Vagina (tissue), 2 donors: ENCODE data around the gene FGF10. TPM values are rescaled to one million over a fixed set of nuclear protein-coding genes. Genes with fewer than 3 reads are reported as not detected.

Experiments used
- DNase-seq, 2 donors: peaks; one replicate each; pipeline ENCODE4 v3.0.0-alpha.2; 2017; ENCODE audit errors: extremely low spot score in 2 of 2
- H3K27ac ChIP-seq: fragments of 200-600 bp; sonication (generic); one replicate; pipeline ENCODE4 v1.5.1; 2019
- H3K27me3 ChIP-seq: fragments of 200-600 bp; sonication (generic); one replicate; pipeline ENCODE4 v1.5.1; 2019
- H3K36me3 ChIP-seq, 2 donors: fragments of 200-600 bp; sonication (generic); one replicate each; pipeline ENCODE4 v1.5.1; 2017 to 2019
- H3K4me1 ChIP-seq: fragments of 200-600 bp; sonication (generic); one replicate; pipeline ENCODE4 v1.5.1; 2019
- H3K4me3 ChIP-seq, 2 donors: fragments of 200-600 bp; sonication (generic); 1 replicate in 1 of 2; 2 replicates in 1 of 2; pipeline ENCODE4 v1.5.1; 2016 to 2019
- H3K9me3 ChIP-seq: fragments of 200-600 bp; sonication (generic); one replicate; pipeline ENCODE4 v1.5.1; 2019
- POLR2A ChIP-seq, 2 donors: fragments of 450-650 bp; IDR thresholded peaks; one replicate each; pipeline ENCODE4 v1.6.1; 2017; ENCODE audit warnings: antibody characterized with exemption in 2 of 2, mild to moderate bottlenecking in 2 of 2, moderate library complexity in 2 of 2
- POLR2AphosphoS5 ChIP-seq, 2 donors: sonication (generic); formaldehyde crosslinking; IDR thresholded peaks; one replicate each; pipeline ENCODE4 v1.9.0; 2017; ENCODE audit warnings: antibody characterized with exemption in 2 of 2, mild to moderate bottlenecking in 2 of 2, low read depth in 1 of 2; ENCODE audit not compliant: insufficient read depth in 1 of 2
- intact Hi-C: fragments of 100-400 bp; cut with DNase I; formaldehyde crosslinking; loops from one replicate; pipeline ENCODE4 v1.15.1; 2023
- total RNA-seq: library from RNA; depleted of rRNA; stranded (reverse); fragments of >200 nt; gene quantifications from one replicate; pipeline ENCODE4 v1.2.3, GENCODE V29; 2016
- TF ChIP-seq, protein P1 (sequence below), 3 experiments: fragments of 450-650 bp in 2 of 3; fragments of 200-600 bp in 1 of 3; sonication (generic) in 1 of 3; IDR thresholded peaks; one replicate each; pipeline ENCODE4 v1.5.1; 2017 to 2019; ENCODE audit warnings: antibody characterized with exemption in 3 of 3, mild to moderate bottlenecking in 2 of 3, moderate library complexity in 2 of 3

FGF10 gene
- total RNA-seq, 1 donor from 2014 or later: 41.3 TPM

DNA sequence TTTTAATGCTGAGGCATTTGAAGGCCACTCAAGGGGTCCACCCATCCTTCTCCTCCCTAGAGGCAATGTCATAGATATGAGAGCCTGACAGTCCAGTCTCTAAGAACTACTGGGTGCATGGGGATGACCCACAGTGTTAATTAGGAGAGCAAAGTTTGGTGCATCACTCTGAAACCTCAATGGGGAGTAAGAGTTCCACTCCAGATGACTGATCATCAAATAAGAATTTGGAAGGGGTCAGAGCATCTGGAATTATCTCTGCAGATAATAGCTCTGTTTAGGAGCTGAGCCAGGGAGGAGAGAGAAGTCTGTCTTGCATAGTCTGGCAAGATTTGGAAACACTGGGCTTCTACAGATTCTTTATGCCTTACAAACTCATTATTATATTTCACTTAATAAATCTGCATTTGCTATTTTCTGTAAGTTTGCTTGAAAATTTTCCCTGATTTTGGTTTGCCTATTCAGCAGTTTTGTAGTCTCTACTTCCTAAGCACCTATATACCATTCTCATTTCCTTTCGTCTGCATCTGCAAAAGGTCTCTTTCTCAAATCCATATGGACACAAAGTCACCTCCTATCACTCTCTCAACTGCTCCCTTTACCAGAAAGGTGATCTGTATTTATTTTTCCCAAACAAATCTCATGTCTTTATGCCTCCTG, 27.7 kb downstream of the FGF10 start:
- intact Hi-C loops: no loop called here
- Histone ChIP-seq H3K9me3 (no peaks in the 10 kb centered on the region), H3K4me3 (no peak overlapping the region), H3K36me3 (no peaks in the 10 kb centered on the region), H3K27ac (no peak overlapping the region), H3K27me3 (no peaks in the 10 kb centered on the region), H3K4me1 (peaks cover 15% of the 10 kb centered on the region)
- DNase-seq: no peak
- no peak for TF ChIP-seq POLR2A (IDR thresholded peaks at IDR 0.05)
- TF ChIP-seq, protein P1, sequence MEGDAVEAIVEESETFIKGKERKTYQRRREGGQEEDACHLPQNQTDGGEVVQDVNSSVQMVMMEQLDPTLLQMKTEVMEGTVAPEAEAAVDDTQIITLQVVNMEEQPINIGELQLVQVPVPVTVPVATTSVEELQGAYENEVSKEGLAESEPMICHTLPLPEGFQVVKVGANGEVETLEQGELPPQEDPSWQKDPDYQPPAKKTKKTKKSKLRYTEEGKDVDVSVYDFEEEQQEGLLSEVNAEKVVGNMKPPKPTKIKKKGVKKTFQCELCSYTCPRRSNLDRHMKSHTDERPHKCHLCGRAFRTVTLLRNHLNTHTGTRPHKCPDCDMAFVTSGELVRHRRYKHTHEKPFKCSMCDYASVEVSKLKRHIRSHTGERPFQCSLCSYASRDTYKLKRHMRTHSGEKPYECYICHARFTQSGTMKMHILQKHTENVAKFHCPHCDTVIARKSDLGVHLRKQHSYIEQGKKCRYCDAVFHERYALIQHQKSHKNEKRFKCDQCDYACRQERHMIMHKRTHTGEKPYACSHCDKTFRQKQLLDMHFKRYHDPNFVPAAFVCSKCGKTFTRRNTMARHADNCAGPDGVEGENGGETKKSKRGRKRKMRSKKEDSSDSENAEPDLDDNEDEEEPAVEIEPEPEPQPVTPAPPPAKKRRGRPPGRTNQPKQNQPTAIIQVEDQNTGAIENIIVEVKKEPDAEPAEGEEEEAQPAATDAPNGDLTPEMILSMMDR (IDR thresholded peaks at IDR 0.05): no peak
- TF ChIP-seq POLR2AphosphoS5 (IDR thresholded peaks at IDR 0.05; ENCODE audit: insufficient read depth in 1 of 2, low read depth in 1 of 2): no peak

DNA sequence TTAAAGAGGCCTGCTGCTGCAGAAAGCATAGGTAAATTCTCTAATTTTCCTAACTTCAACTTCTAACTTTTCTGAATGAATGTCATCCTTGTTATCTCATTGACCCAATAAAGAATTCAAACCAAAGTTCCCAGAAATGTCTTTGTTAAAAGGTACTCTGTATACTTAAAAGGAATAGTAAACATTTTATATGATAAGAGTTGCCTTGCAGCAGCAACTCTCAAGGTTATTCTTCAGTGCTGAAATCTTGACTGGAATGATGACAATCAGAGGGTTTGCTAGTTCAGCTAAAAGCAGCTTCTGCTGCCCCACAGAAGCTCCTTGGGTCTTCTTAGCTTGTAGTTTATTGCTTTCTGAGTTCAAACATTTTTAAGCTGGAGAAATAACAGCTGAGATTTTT, 28.3 kb downstream of the FGF10 start:
- intact Hi-C loops: no loop called here
- no peak overlapping the region for H3K4me3 ChIP-seq
- H3K9me3 ChIP-seq: no peaks in the 10 kb centered on the region
- no peaks in the 10 kb centered on the region for H3K27me3 ChIP-seq
- no peak overlapping the region for H3K27ac ChIP-seq
- no peak for DNase-seq
- TF ChIP-seq POLR2AphosphoS5 (IDR thresholded peaks at IDR 0.05; ENCODE audit: insufficient read depth in 1 of 2, low read depth in 1 of 2): no peak
- TF ChIP-seq, protein P1 (IDR thresholded peaks at IDR 0.05): no peak
- TF ChIP-seq POLR2A (IDR thresholded peaks at IDR 0.05): no peak
- no peaks in the 10 kb centered on the region for H3K36me3 ChIP-seq
- peaks cover 15% of the 10 kb centered on the region for H3K4me1 ChIP-seq

DNA sequence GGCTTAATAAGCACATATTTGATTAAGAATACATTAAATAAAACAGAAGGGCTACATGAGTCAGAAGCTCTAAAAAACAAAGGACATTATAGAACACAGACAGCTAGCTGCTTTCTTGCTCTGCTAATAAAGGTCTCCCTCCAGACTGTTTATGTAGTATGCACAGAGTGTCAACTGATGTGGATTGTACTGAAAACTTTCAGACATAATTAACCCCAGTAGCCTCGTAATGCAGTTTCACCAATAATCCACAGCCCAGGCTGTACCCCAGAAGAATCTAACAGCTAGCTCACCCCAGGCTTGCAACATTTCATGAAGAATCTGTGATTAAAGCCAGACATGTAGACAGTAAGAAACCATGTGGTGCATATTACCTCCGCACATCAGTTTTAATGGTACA, 30.8 kb downstream of the FGF10 start:
- no peak for DNase-seq
- Histone ChIP-seq H3K9me3 (no peaks in the 10 kb centered on the region), H3K27me3 (no peaks in the 10 kb centered on the region), H3K36me3 (no peaks in the 10 kb centered on the region), H3K4me1 (peaks cover 15% of the 10 kb centered on the region), H3K27ac (no peak overlapping the region), H3K4me3 (no peak overlapping the region)
- intact Hi-C loops: no loop called here
- TF ChIP-seq, protein P1 (IDR thresholded peaks at IDR 0.05): no peak
- TF ChIP-seq POLR2A (IDR thresholded peaks at IDR 0.05) (no peak), POLR2AphosphoS5 (IDR thresholded peaks at IDR 0.05; ENCODE audit: insufficient read depth in 1 of 2, low read depth in 1 of 2) (no peak)

DNA sequence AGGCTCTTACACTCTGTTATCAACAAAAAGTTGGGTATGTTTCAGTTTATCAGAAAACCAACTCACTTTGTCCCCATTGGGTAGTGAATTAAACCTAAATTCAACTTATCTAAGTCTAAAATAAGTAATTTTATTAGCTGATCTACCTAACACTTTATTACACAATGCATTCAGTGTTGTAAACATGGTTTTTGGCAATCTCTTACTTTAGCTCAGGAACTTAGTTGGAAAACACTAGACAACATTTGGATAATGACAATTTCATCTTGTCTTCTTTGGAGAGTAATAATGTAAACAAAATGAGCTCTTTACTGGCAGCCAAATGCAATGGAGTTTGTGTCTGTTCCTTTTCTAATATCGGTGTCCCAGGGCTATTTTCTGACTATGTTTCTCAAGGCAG, 33.0 kb downstream of the FGF10 start:
- H3K27ac ChIP-seq: no peak overlapping the region
- no peaks in the 10 kb centered on the region for H3K36me3 ChIP-seq
- H3K4me1 ChIP-seq: peaks cover 9% of the 10 kb centered on the region
- DNase-seq: no peak
- TF ChIP-seq POLR2A (IDR thresholded peaks at IDR 0.05): no peak
- TF ChIP-seq POLR2AphosphoS5 (IDR thresholded peaks at IDR 0.05; ENCODE audit: insufficient read depth in 1 of 2, low read depth in 1 of 2): no peak
- TF ChIP-seq, protein P1 (IDR thresholded peaks at IDR 0.05): no peak
- intact Hi-C loops: no loop called here
- H3K27me3 ChIP-seq: no peaks in the 10 kb centered on the region
- H3K9me3 ChIP-seq: no peaks in the 10 kb centered on the region
- no peak overlapping the region for H3K4me3 ChIP-seq

- no peak for DNase-seq
- Histone ChIP-seq H3K4me3 (no peak overlapping the region), H3K27ac (no peak overlapping the region), H3K27me3 (no peaks in the 10 kb centered on the region), H3K36me3 (no peaks in the 10 kb centered on the region), H3K9me3 (no peaks in the 10 kb centered on the region), H3K4me1 (no peaks in the 10 kb centered on the region)
- no peak for TF ChIP-seq POLR2A (IDR thresholded peaks at IDR 0.05)
- TF ChIP-seq, protein P1 (IDR thresholded peaks at IDR 0.05): no peak
- TF ChIP-seq POLR2AphosphoS5 (IDR thresholded peaks at IDR 0.05; ENCODE audit: insufficient read depth in 1 of 2, low read depth in 1 of 2): no peak
- intact Hi-C loops: no loop called here
These were observed 43.3 kb downstream of the FGF10 start for GRCh38 chr5:44345871-44346270.
